ENCODE data around the gene STRA6. TPM values are rescaled to one million over a fixed set of nuclear protein-coding genes. Genes with fewer than 3 reads are reported as not detected.

The STRA6 gene
- total and polyA plus RNA-seq, 2 of the 8 experiments (the other 6 are each of a cell fraction or from before 2014, with no cell fraction given) = 9.3 to 14.5 TPM

DNA sequence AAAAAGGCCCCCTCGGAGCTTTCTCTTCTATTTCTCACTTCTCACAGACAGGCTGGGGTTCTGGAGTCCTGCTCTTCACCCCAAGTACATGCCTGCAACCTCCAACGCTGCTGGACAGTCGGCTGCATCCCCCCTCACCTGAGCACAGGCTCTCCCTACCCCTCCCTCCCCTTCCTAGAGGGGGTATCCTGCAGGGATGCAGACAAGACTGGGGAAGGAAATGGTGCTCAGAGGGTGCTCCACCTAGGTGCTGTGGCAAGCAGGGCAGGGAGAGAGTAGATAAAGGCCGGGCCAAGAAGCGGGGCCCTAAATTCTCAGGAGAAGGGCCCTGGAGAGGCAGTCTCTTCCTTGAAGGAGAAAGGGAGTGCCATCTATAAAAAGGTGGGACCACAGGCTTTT, 7.0 kb upstream of the STRA6 start:
- DNase-seq (ENCODE audit: low read depth in 1 of 2, low spot score in 2 of 2) (no peak), FAIRE-seq (no peak)
- Histone ChIP-seq H3K9ac (replicated peaks in 1 of 4; ENCODE audit: extremely low read depth in 1 of 4, low read depth in 3 of 4, low read length in 3 of 4) (no peak overlapping the region), H2AK5ac (ENCODE audit: low read depth, low read length) (peak overlapping the region; percentile 76; the same call in 1 of the 2 replicates), H3K4me1 (replicated peaks in 1 of 4; ENCODE audit: control insufficient read depth in 3 of 4, insufficient read depth in 4 of 4, low read length in 3 of 4) (peaks cover 25 to 56% (median 41%) of the 10 kb centered on the region in 4 experiments), H3K36me3 (ENCODE audit: control insufficient read depth in 2 of 4, insufficient read depth in 4 of 4, low read length in 3 of 4) (no peaks in the 10 kb centered on the region), H3K18ac (ENCODE audit: extremely low read depth, low read length) (peak overlapping the region; percentile 84), H3K27me3 (replicated peaks in 1 of 4; ENCODE audit: control insufficient read depth in 3 of 4, extremely low read depth in 1 of 4, insufficient read depth in 3 of 4, low read length in 3 of 4) (peaks cover 0 to 11% (median 4%) of the 10 kb centered on the region in 4 experiments; a peak in 3 of 7 replicates), H2BK5ac (ENCODE audit: low read depth, low read length) (peak overlapping the region; percentile 91; the same call in 1 of the 2 replicates), H4K8ac (ENCODE audit: extremely low read depth, insufficient read depth, low read length) (no peak overlapping the region; the same call in 1 of the 2 replicates), H2AFZ (ENCODE audit: low read length) (no peak overlapping the region), H3K23me2 (ENCODE audit: low read depth, low read length) (no peaks in the 10 kb centered on the region), H3K4ac (replicated peaks; ENCODE audit: insufficient read length, low read depth, low read length) (no peak overlapping the region), H4K91ac (replicated peaks; ENCODE audit: insufficient read length, low read length) (peak overlapping the region; percentile 70), H3K79me2 (ENCODE audit: control insufficient read depth in 1 of 2, insufficient read depth in 2 of 2, low read length in 2 of 2) (no peaks in the 10 kb centered on the region), H4K20me1 (replicated peaks in 1 of 2; ENCODE audit: control insufficient read depth in 1 of 2, insufficient read depth in 2 of 2, low read length in 2 of 2) (no peaks in the 10 kb centered on the region), H2BK120ac (replicated peaks; ENCODE audit: low read depth, low read length) (peak overlapping the region; percentile 48), H3K9me3 (ENCODE audit: insufficient read depth in 2 of 2, low read depth in 1 of 2, low read length in 1 of 2) (no peaks in the 10 kb centered on the region), H3K23ac (ENCODE audit: insufficient read length) (no peak overlapping the region), H3K79me1 (ENCODE audit: low read depth, low read length) (no peaks in the 10 kb centered on the region), H3K14ac (ENCODE audit: insufficient read length) (no peak overlapping the region), H4K5ac (ENCODE audit: insufficient read length, low read depth, low read length) (no peak overlapping the region), H2BK20ac (ENCODE audit: low read length) (0 out of 2 replicates have a peak overlapping the region, but pooled peaks have one; percentile 21), H3K4me3 (ENCODE audit: extremely low read depth in 1 of 4, insufficient read depth in 2 of 4, low read depth in 3 of 4, low read length in 4 of 4) (peak overlapping the region in 1 of 4 experiments; percentile 21; a peak in 4 of 8 replicates), H3K27ac (ENCODE audit: low read depth, low read length) (no peak overlapping the region), H3K4me2 (ENCODE audit: insufficient read depth in 1 of 2, low read depth in 2 of 2, low read length in 2 of 2) (peak overlapping the region; percentile 24 to 40; a peak in 3 of 4 replicates), H2BK15ac (ENCODE audit: low read length) (peak overlapping the region; percentile 88; the same call in 1 of the 2 replicates), H3K56ac (replicated peaks; ENCODE audit: insufficient read length, low read depth, low read length) (no peak overlapping the region), H2BK12ac (ENCODE audit: low read depth, low read length) (peak overlapping the region; percentile 88)
- CTCF ChIA-PET (ENCODE audit: partially characterized antibody) = interaction anchor here (0.5 to 2.9 kb wide), 15 partner anchors 10 to 282 kb away, joined by 3 to 14 read pairs (median 4); partner anchors contain the start of gene ISLR2
- POLR2A ChIA-PET (ENCODE audit: partially characterized antibody) = interaction anchor here (1.2 to 5.9 kb wide), 6 partner anchors 12 to 87 kb away, joined by 3 to 38 read pairs (median 4); no protein-coding TSS in a partner anchor
- WGBS, 2 experiments (ENCODE audit: extremely low coverage in 1 of 2, insufficient coverage in 1 of 2, insufficient read length in 1 of 2, insufficient replicate concordance in 2 of 2, low coverage in 1 of 2, low lambda C conversion rate in 2 of 2, missing lambda C conversion rate in 1 of 2) = 45% methylated on average over 5 of the region's 5 CpGs; no CpG with 5 or more reads in 1 of the 2 experiments
- TF ChIP-seq JUN (IDR thresholded peaks at IDR 0.05; ENCODE audit: low read depth, low read length) (no peak), KDM5A (IDR thresholded peaks at IDR 0.05; ENCODE audit: low read length) (no peak), SUZ12 (IDR thresholded peaks at IDR 0.05; ENCODE audit: low read length) (no peak), JUND (IDR thresholded peaks at IDR 0.05; ENCODE audit: low read length) (no peak), SP2 (IDR thresholded peaks at IDR 0.05; ENCODE audit: low read length) (no peak), CBX8 (IDR thresholded peaks at IDR 0.05; ENCODE audit: borderline replicate concordance, low read depth, low read length) (no peak), TCF12 (IDR thresholded peaks at IDR 0.05; ENCODE audit: low read depth, low read length) (no peak), POLR2AphosphoS5 (IDR thresholded peaks at IDR 0.05; ENCODE audit: low read depth, low read length) (no peak), BCL11A (IDR thresholded peaks at IDR 0.05; ENCODE audit: low read depth in 2 of 2, low read length in 2 of 2) (no peak), RBBP5 (IDR thresholded peaks at IDR 0.05; ENCODE audit: borderline replicate concordance, low read depth, low read length) (no peak)
- TF ChIP-seq, protein P1, sequence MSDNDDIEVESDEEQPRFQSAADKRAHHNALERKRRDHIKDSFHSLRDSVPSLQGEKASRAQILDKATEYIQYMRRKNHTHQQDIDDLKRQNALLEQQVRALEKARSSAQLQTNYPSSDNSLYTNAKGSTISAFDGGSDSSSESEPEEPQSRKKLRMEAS (IDR thresholded peaks at IDR 0.05) = no peak
- TF ChIP-seq, protein P2, sequence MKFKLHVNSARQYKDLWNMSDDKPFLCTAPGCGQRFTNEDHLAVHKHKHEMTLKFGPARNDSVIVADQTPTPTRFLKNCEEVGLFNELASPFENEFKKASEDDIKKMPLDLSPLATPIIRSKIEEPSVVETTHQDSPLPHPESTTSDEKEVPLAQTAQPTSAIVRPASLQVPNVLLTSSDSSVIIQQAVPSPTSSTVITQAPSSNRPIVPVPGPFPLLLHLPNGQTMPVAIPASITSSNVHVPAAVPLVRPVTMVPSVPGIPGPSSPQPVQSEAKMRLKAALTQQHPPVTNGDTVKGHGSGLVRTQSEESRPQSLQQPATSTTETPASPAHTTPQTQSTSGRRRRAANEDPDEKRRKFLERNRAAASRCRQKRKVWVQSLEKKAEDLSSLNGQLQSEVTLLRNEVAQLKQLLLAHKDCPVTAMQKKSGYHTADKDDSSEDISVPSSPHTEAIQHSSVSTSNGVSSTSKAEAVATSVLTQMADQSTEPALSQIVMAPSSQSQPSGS (IDR thresholded peaks at IDR 0.05; ENCODE audit: low read length) = no peak

Data from H1 (cell line).